Liver (tissue), 3 donors: Measurements from ENCODE around the gene HMGN4.

Experiments used
- FOXA1 ChIP-seq: IDR thresholded peaks from 2 replicates; pipeline ENCODE4 v1.6.1; 2016; ENCODE audit warnings: antibody characterized with exemption
- GABPA ChIP-seq, 2 donors: IDR thresholded peaks in 1 of 2; conservative IDR thresholded peaks in 1 of 2; 2 replicates each; pipeline ENCODE4 v1.6.1; 2016; ENCODE audit warnings: antibody characterized with exemption in 2 of 2, mild to moderate bottlenecking in 1 of 2, moderate library complexity in 1 of 2
- HNF4G ChIP-seq: IDR thresholded peaks from 2 replicates; pipeline ENCODE4 v1.6.1; 2016; ENCODE audit warnings: antibody characterized with exemption
- JUND ChIP-seq, 2 donors: IDR thresholded peaks; 2 replicates each; pipeline ENCODE4 v1.6.1; 2016; ENCODE audit warnings: antibody characterized with exemption in 2 of 2
- RAD21 ChIP-seq, 2 donors: IDR thresholded peaks; 2 replicates each; pipeline ENCODE4 v1.6.1; 2016; ENCODE audit warnings: antibody characterized with exemption in 2 of 2, mild to moderate bottlenecking in 2 of 2
- TAF1 ChIP-seq: conservative IDR thresholded peaks from 2 replicates; pipeline ENCODE4 v1.6.1; 2016; ENCODE audit warnings: antibody characterized with exemption, mild to moderate bottlenecking
- YY1 ChIP-seq: IDR thresholded peaks from 2 replicates; pipeline ENCODE4 v1.6.1; 2016; ENCODE audit warnings: antibody characterized with exemption, mild to moderate bottlenecking
- TF ChIP-seq, protein P1 (sequence below): IDR thresholded peaks from 2 replicates; pipeline ENCODE4 v1.6.1; 2016; ENCODE audit warnings: antibody characterized with exemption, mild to moderate bottlenecking
- TF ChIP-seq, protein P2 (sequence below): fragments of 150-350 bp; IDR thresholded peaks from 2 replicates; pipeline ENCODE4 v1.5.1; 2017; ENCODE audit warnings: improper control_type of control experiment, low read depth, low read length; ENCODE audit not compliant: missing input control
- TF ChIP-seq, protein P3 (sequence below): IDR thresholded peaks from 2 replicates; pipeline ENCODE4 v1.6.1; 2016; ENCODE audit warnings: antibody characterized with exemption
- TF ChIP-seq, protein P4 (sequence below): IDR thresholded peaks from 2 replicates; pipeline ENCODE4 v1.6.1; 2016; ENCODE audit warnings: antibody characterized with exemption
- donor health status: healthy.
- donor health status: healthy.

DNA sequence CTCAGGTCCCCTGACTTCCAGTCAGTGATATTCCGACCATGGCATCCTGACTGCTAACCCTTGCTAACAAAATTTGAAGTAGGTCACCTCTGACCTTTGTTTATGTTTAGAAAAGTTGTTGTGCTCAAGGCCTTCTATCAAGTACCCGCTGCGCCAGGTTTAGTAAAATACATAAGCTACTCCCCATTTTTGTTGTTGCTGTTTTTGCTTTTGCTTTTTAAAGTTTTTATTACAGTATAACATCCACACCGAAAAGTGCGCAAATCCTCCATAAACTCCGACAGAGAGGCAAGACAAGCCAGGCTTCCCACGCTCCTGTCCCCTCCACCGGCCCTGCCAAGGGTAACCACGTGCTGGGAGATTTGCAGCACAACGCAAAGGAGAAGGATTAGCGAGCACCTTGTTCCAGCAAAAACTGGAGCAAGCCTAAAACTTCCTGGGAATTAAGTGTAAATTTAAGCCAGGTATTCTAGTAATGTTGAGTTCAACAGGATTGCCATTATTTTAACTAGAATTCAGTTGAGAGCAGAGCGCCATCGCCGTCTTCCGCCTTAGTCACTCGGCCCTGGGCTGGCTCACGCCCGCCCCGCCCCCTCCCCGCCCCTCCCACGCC, 17.8 kb upstream of the HMGN4 start:
- TF ChIP-seq, protein P1, sequence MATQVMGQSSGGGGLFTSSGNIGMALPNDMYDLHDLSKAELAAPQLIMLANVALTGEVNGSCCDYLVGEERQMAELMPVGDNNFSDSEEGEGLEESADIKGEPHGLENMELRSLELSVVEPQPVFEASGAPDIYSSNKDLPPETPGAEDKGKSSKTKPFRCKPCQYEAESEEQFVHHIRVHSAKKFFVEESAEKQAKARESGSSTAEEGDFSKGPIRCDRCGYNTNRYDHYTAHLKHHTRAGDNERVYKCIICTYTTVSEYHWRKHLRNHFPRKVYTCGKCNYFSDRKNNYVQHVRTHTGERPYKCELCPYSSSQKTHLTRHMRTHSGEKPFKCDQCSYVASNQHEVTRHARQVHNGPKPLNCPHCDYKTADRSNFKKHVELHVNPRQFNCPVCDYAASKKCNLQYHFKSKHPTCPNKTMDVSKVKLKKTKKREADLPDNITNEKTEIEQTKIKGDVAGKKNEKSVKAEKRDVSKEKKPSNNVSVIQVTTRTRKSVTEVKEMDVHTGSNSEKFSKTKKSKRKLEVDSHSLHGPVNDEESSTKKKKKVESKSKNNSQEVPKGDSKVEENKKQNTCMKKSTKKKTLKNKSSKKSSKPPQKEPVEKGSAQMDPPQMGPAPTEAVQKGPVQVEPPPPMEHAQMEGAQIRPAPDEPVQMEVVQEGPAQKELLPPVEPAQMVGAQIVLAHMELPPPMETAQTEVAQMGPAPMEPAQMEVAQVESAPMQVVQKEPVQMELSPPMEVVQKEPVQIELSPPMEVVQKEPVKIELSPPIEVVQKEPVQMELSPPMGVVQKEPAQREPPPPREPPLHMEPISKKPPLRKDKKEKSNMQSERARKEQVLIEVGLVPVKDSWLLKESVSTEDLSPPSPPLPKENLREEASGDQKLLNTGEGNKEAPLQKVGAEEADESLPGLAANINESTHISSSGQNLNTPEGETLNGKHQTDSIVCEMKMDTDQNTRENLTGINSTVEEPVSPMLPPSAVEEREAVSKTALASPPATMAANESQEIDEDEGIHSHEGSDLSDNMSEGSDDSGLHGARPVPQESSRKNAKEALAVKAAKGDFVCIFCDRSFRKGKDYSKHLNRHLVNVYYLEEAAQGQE, result no peak
- TF ChIP-seq, protein P2, sequence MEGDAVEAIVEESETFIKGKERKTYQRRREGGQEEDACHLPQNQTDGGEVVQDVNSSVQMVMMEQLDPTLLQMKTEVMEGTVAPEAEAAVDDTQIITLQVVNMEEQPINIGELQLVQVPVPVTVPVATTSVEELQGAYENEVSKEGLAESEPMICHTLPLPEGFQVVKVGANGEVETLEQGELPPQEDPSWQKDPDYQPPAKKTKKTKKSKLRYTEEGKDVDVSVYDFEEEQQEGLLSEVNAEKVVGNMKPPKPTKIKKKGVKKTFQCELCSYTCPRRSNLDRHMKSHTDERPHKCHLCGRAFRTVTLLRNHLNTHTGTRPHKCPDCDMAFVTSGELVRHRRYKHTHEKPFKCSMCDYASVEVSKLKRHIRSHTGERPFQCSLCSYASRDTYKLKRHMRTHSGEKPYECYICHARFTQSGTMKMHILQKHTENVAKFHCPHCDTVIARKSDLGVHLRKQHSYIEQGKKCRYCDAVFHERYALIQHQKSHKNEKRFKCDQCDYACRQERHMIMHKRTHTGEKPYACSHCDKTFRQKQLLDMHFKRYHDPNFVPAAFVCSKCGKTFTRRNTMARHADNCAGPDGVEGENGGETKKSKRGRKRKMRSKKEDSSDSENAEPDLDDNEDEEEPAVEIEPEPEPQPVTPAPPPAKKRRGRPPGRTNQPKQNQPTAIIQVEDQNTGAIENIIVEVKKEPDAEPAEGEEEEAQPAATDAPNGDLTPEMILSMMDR, result no peak
- no peak for TF ChIP-seq JUND (IDR thresholded peaks at IDR 0.05)
- no peak for TF ChIP-seq FOXA1
- TF ChIP-seq GABPA (IDR thresholded peaks at IDR 0.05 in 1 of 2, conservative IDR thresholded peaks at IDR 0.05 in 1 of 2), result no peak
- TF ChIP-seq, protein P3, sequence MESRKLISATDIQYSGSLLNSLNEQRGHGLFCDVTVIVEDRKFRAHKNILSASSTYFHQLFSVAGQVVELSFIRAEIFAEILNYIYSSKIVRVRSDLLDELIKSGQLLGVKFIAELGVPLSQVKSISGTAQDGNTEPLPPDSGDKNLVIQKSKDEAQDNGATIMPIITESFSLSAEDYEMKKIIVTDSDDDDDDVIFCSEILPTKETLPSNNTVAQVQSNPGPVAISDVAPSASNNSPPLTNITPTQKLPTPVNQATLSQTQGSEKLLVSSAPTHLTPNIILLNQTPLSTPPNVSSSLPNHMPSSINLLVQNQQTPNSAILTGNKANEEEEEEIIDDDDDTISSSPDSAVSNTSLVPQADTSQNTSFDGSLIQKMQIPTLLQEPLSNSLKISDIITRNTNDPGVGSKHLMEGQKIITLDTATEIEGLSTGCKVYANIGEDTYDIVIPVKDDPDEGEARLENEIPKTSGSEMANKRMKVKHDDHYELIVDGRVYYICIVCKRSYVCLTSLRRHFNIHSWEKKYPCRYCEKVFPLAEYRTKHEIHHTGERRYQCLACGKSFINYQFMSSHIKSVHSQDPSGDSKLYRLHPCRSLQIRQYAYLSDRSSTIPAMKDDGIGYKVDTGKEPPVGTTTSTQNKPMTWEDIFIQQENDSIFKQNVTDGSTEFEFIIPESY, result no peak
- TF ChIP-seq RAD21 (IDR thresholded peaks at IDR 0.05), result peak in 1 of 2 donors; percentile 13
- TF ChIP-seq, protein P4, sequence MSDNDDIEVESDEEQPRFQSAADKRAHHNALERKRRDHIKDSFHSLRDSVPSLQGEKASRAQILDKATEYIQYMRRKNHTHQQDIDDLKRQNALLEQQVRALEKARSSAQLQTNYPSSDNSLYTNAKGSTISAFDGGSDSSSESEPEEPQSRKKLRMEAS, result peak; percentile 97
- TF ChIP-seq TAF1, result no peak
- no peak for TF ChIP-seq HNF4G
- TF ChIP-seq YY1, result peak; percentile 39
